Liver (tissue), 9 donors: ENCODE measurements around the gene COLEC12. TPM values are rescaled to one million over a fixed set of nuclear protein-coding genes. Genes with fewer than 3 reads are reported as not detected.

Experiments
- DNase-seq: peaks from one replicate; pipeline ENCODE4 v3.0.0-alpha.2; 2017; ENCODE audit warnings: low spot score
- H3K27ac ChIP-seq, 2 donors: one replicate each; pipeline ENCODE4 v1.7.0; 2013; ENCODE audit warnings: inconsistent platforms in 2 of 2, low read length in 2 of 2, control low read depth in 1 of 2, low read depth in 1 of 2, mild to moderate bottlenecking in 1 of 2
- H3K27me3 ChIP-seq, 4 donors: one replicate each; pipeline versions ENCODE4 v1.6.1 to v1.7.0; 2013; ENCODE audit warnings: low read length in 3 of 4, inconsistent platforms in 1 of 4, mild to moderate bottlenecking in 1 of 4, moderate library complexity in 1 of 4; ENCODE audit not compliant: control insufficient read depth in 4 of 4, insufficient read depth in 4 of 4
- H3K36me3 ChIP-seq, 4 donors: one replicate each; pipeline versions ENCODE4 v1.6.1 to v1.7.0; 2013; ENCODE audit warnings: low read length in 3 of 4, mild to moderate bottlenecking in 3 of 4, low read depth in 1 of 4, moderate library complexity in 1 of 4; ENCODE audit not compliant: control insufficient read depth in 4 of 4, insufficient read depth in 3 of 4
- H3K4me1 ChIP-seq, 4 donors: one replicate each; pipeline versions ENCODE4 v1.6.1 to v1.7.0; 2013; ENCODE audit warnings: low read length in 3 of 4, mild to moderate bottlenecking in 3 of 4, moderate library complexity in 1 of 4; ENCODE audit not compliant: control insufficient read depth in 4 of 4, insufficient read depth in 4 of 4
- H3K4me3 ChIP-seq, 3 donors: one replicate each; pipeline versions ENCODE4 v1.6.1 to v1.7.0; 2013; ENCODE audit warnings: low read length in 3 of 3, control low read depth in 1 of 3, low read depth in 1 of 3, mild to moderate bottlenecking in 1 of 3
- H3K9ac ChIP-seq, 2 donors: one replicate each; pipeline ENCODE4 v1.7.0; 2013; ENCODE audit warnings: low read length in 2 of 2, mild to moderate bottlenecking in 2 of 2, moderate library complexity in 2 of 2, control low read depth in 1 of 2, low read depth in 1 of 2
- H3K9me3 ChIP-seq, 4 donors: one replicate each; pipeline versions ENCODE4 v1.6.1 to v1.7.0; 2013; ENCODE audit warnings: low read length in 3 of 4; ENCODE audit not compliant: control insufficient read depth in 4 of 4
- ATF3 ChIP-seq: IDR thresholded peaks from 2 replicates; pipeline ENCODE4 v1.6.1; 2016; ENCODE audit warnings: antibody characterized with exemption
- EGR1 ChIP-seq, 2 donors: IDR thresholded peaks; 2 replicates each; pipeline ENCODE4 v1.6.1; 2016 to 2018; ENCODE audit warnings: antibody characterized with exemption in 2 of 2, low read depth in 2 of 2
- FOXA1 ChIP-seq: IDR thresholded peaks from 2 replicates; pipeline ENCODE4 v1.6.1; 2016; ENCODE audit warnings: antibody characterized with exemption
- FOXA2 ChIP-seq: IDR thresholded peaks from 2 replicates; pipeline ENCODE4 v1.6.1; 2016; ENCODE audit warnings: antibody characterized with exemption
- GABPA ChIP-seq, 2 donors: IDR thresholded peaks in 1 of 2; conservative IDR thresholded peaks in 1 of 2; 2 replicates each; pipeline ENCODE4 v1.6.1; 2016; ENCODE audit warnings: antibody characterized with exemption in 2 of 2, mild to moderate bottlenecking in 1 of 2, moderate library complexity in 1 of 2
- HNF4A ChIP-seq, 2 donors: conservative IDR thresholded peaks; 2 replicates each; pipeline ENCODE4 v1.6.1; 2016; ENCODE audit warnings: antibody characterized with exemption in 2 of 2, mild to moderate bottlenecking in 2 of 2
- HNF4G ChIP-seq: IDR thresholded peaks from 2 replicates; pipeline ENCODE4 v1.6.1; 2016; ENCODE audit warnings: antibody characterized with exemption
- JUND ChIP-seq, 2 donors: IDR thresholded peaks; 2 replicates each; pipeline ENCODE4 v1.6.1; 2016; ENCODE audit warnings: antibody characterized with exemption in 2 of 2
- MAX ChIP-seq: IDR thresholded peaks from 2 replicates; pipeline ENCODE4 v1.6.1; 2016; ENCODE audit warnings: antibody characterized with exemption
- NR2F2 ChIP-seq: IDR thresholded peaks from 2 replicates; pipeline ENCODE4 v1.6.1; 2016; ENCODE audit warnings: antibody characterized with exemption
- RAD21 ChIP-seq, 2 donors: IDR thresholded peaks; 2 replicates each; pipeline ENCODE4 v1.6.1; 2016; ENCODE audit warnings: antibody characterized with exemption in 2 of 2, mild to moderate bottlenecking in 2 of 2
- REST ChIP-seq: IDR thresholded peaks from 2 replicates; pipeline ENCODE4 v1.6.1; 2016; ENCODE audit warnings: antibody characterized with exemption, mild to moderate bottlenecking
- SP1 ChIP-seq: IDR thresholded peaks from 2 replicates; pipeline ENCODE4 v1.6.1; 2018; ENCODE audit warnings: antibody characterized with exemption, mild to moderate bottlenecking
- TAF1 ChIP-seq: conservative IDR thresholded peaks from 2 replicates; pipeline ENCODE4 v1.6.1; 2016; ENCODE audit warnings: antibody characterized with exemption, mild to moderate bottlenecking
- YY1 ChIP-seq: IDR thresholded peaks from 2 replicates; pipeline ENCODE4 v1.6.1; 2016; ENCODE audit warnings: antibody characterized with exemption, mild to moderate bottlenecking
- ZBTB33 ChIP-seq: IDR thresholded peaks from 2 replicates; pipeline ENCODE4 v1.6.1; 2016; ENCODE audit warnings: antibody characterized with exemption
- WGBS: extraction: QIAGEN DNeasy Blood & Tissue Kit; methylation state at CpG from one replicate; pipeline ENCODE4 v1.1.7; 2013; 5-methylcytosine and 5-hydroxymethylcytosine counted together
- polyA plus RNA-seq, 2 donors: library from polyadenylated mRNA; stranded (reverse) in 1 of 2; unstranded in 1 of 2; fragments of 200-250 nt in 1 of 2; fragments of >200 nt in 1 of 2; fragmentation: Nextera tagmentation in 1 of 2; extraction: Ambion mirVana in 1 of 2; gene quantifications; one replicate each; pipeline versions ENCODE4 v1.2.1 to v1.2.3, GENCODE V29; 2013 to 2015
- total RNA-seq, 2 donors: library from RNA; depleted of rRNA; stranded (reverse); fragments of >200 nt; gene quantifications; one replicate each; pipeline ENCODE4 v1.2.3, GENCODE V29; 2014
- donor health status: healthy.
- donor health status: healthy.
- donor health status: healthy.
- donor health status: healthy.
- donor health status: healthy.

Gene COLEC12
- total and polyA plus RNA-seq, 4 donors = 0.03 to 1.6 (median 0.28) TPM

- TF ChIP-seq SP1 (no peak), REST (no peak), NR2F2 (no peak), MAX (no peak), YY1 (no peak), HNF4A (conservative IDR thresholded peaks at IDR 0.05) (no peak), RAD21 (IDR thresholded peaks at IDR 0.05) (no peak), EGR1 (IDR thresholded peaks at IDR 0.05; ENCODE audit: low read depth in 2 of 2) (no peak), TAF1 (no peak), FOXA2 (no peak), ATF3 (no peak), GABPA (IDR thresholded peaks at IDR 0.05 in 1 of 2, conservative IDR thresholded peaks at IDR 0.05 in 1 of 2) (no peak), JUND (IDR thresholded peaks at IDR 0.05) (no peak), ZBTB33 (no peak)
- Histone ChIP-seq H3K36me3 (no peaks in the 10 kb centered on the region), H3K27me3 (peaks cover 0 to 6% (median 0%) of the 10 kb centered on the region in 4 donors), H3K4me1 (no peaks in the 10 kb centered on the region), H3K27ac (no peak overlapping the region), H3K4me3 (no peak overlapping the region), H3K9ac (no peak overlapping the region), H3K9me3 (peaks cover 0 to 5% (median 0%) of the 10 kb centered on the region in 4 donors)
- 85% methylated on average over 4 of the region's 4 CpGs for WGBS
- no peak for DNase-seq
Measured at GRCh38 chr18:484749-485464, 15.6 kb downstream of the COLEC12 start.

GRCh38 chr18:478681-479080 lies 21.8 kb downstream of the COLEC12 start:
- H3K27ac ChIP-seq = no peak overlapping the region
- H3K4me1 ChIP-seq = no peaks in the 10 kb centered on the region
- WGBS = 86% methylated on average over 5 of the region's 5 CpGs

More at GRCh38 chr18:478681-479080, 21.8 kb downstream of the COLEC12 start:
- TF ChIP-seq ATF3 = no peak
- TF ChIP-seq JUND (IDR thresholded peaks at IDR 0.05) = no peak
- no peak for TF ChIP-seq FOXA1
- TF ChIP-seq EGR1 (IDR thresholded peaks at IDR 0.05; ENCODE audit: low read depth in 2 of 2) = no peak
- TF ChIP-seq HNF4G = no peak
- no peak for TF ChIP-seq HNF4A (conservative IDR thresholded peaks at IDR 0.05)
- no peak for TF ChIP-seq RAD21 (IDR thresholded peaks at IDR 0.05)
- TF ChIP-seq GABPA (IDR thresholded peaks at IDR 0.05 in 1 of 2, conservative IDR thresholded peaks at IDR 0.05 in 1 of 2) = no peak
- no peak for DNase-seq
- Histone ChIP-seq H3K36me3 (no peaks in the 10 kb centered on the region), H3K9ac (no peak overlapping the region), H3K27me3 (peaks cover 0 to 7% (median 0%) of the 10 kb centered on the region in 4 donors), H3K4me3 (no peak overlapping the region), H3K9me3 (no peaks in the 10 kb centered on the region)
